HG03432 (cell line): ENCODE results near the gene FAM227A.

Source experiments
- ATAC-seq: cut with Tn5 transposase; IDR thresholded peaks from one replicate; pipeline ENCODE4 v1.9.1; 2021; ENCODE audit warnings: mild to moderate bottlenecking, moderate library complexity; ENCODE audit not compliant: unreplicated experiment

FAM227A gene

DNA sequence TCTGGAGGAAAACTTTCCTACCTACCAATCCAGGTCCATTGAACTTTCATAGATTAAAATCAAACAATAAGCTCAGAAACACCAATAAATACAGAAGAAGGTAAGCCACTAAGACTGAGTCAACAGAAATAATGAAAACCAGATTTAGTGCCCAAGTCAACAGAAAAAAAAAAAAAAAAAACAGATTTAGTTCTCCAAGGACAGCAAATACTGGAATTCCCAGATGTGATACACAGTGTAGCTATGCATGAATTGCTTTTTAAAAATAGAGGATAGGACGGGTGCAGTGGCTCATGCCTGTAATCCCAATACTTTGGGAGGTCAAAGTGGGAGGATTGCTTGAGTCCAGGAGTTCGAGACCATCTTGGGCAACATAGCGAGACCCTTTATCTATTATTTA lies 101.9 kb downstream of the FAM227A start:
- no peak for ATAC-seq

DNA sequence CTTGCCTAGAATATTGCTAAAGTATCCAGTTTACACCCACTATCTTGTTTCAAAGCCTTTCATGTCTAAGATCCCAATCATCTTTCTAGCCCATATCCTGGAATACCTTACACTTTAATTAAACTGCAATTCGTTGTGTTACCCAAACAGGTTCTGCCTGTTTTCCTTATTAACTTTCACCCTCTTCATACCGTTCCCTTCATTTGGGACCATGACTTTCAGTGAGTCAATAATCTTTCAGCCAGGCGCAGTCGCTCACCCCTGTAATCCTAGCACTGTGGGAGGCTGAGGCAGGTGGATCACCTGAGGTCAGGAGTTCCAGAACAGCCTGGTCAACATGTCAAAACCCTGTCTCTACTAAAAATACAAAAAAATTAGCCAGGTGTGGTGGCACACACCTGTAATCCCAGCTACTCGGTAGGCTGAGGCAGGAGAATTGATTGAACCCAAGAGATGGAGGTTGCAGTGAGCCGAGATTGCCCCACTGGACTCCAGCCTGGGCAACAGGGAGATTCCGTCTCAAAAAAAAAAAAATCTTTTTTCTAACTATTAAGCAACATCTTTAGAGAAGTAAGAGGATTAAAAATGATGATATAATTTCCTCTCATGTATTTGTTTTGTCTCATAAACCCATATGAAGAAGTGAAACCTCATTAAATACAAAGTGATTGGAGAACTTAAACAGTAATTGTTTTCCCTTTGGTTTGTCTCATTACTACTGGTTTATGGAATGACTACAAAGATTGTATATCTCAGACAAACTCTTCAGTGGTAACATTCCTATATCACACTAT lies 106.9 kb downstream of the FAM227A start:
- ATAC-seq = no peak

DNA sequence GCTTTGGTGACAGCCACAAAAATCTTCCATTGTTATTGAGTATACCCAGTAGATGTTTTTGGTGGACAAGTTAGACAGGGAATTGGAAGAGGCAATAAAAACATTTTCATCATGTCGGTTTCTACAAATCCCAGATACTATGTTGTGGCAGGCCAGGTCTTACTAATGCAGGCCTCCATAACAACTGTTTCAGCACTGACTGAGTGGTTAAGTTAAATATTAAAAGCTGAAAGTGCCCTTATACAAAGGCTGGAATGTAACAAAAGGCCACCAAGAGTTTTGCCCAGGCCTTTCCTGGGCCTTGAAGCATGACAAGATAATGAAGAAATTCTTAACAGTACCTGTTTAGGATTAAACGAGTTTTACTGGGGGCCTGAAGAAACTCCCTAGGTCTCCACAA lies 115.5 kb downstream of the FAM227A start:
- ATAC-seq = no peak

DNA sequence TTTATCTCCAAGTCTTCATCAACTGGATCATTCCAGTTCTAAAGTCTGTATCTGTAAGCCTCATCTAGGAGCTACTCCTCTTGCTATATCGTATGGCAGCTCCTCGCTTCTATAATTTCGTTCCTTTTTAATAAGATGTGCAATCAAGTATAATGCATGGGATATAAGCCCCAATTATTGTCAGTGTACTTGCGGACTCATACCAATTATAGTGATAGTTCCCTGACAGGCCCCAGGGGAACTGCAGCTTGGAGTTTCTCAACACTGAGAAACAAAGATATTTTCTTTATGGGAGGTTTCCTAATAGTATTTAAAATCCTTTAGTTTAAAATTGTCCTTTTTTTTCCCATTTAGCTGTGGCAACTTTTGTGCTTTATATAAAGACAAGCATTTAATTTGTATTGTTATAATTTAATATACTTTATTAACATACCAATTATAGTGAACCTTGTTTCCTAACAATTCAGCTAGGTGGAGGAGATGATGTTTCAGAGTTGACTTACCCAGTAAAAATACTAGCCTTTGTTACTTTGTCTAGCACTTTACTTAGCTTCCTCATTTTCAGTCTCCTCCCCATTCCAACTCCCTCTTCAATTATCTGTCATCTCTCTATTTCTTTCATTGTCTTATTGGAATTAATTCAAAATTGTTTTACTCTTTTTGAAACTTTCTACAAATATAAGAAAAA lies 124.8 kb downstream of the FAM227A start:
- ATAC-seq = no peak
